Suppressor macrophage (primary cell): ENCODE results near the gene TEX22.

ENCODE experiments used
- DNase-seq, 4 experiments: peaks; one replicate each; pipeline ENCODE4 v3.0.0-alpha.2; 2020 to 2022

TEX22 gene

GRCh38 chr14:105367116-105368031 is 31.0 kb upstream of the TEX22 start:
- DNase-seq: no peak

GRCh38 chr14:105368032-105368417 is 30.3 kb upstream of the TEX22 start:
- DNase-seq: no peak

- DNase-seq: no peak
Measured at GRCh38 chr14:105368426-105368825, 29.9 kb upstream of the TEX22 start.

GRCh38 chr14:105368910-105369652 is 29.3 kb upstream of the TEX22 start:
- no peak for DNase-seq

- DNase-seq: no peak
Measured at GRCh38 chr14:105369653-105370040, 28.7 kb upstream of the TEX22 start.

GRCh38 chr14:105374389-105374788 is 23.9 kb upstream of the TEX22 start:
- no peak for DNase-seq

GRCh38 chr14:105375635-105376057 is 22.7 kb upstream of the TEX22 start:
- peak; percentile 86 to 95 (median 88) for DNase-seq

- DNase-seq: no peak
Measured at GRCh38 chr14:105376521-105377440, 21.6 kb upstream of the TEX22 start.

GRCh38 chr14:105377555-105378182 is 20.7 kb upstream of the TEX22 start:
- no peak for DNase-seq

- DNase-seq: no peak
Measured at GRCh38 chr14:105378199-105378598, 20.1 kb upstream of the TEX22 start.

- no peak for DNase-seq
Measured at GRCh38 chr14:105378873-105379685, 19.3 kb upstream of the TEX22 start.

GRCh38 chr14:105379946-105380345 is 18.4 kb upstream of the TEX22 start:
- no peak for DNase-seq

GRCh38 chr14:105380756-105381155 is 17.6 kb upstream of the TEX22 start:
- no peak for DNase-seq

GRCh38 chr14:105381446-105382342 is 16.6 kb upstream of the TEX22 start:
- no peak for DNase-seq

GRCh38 chr14:105382343-105383082 is 15.8 kb upstream of the TEX22 start:
- DNase-seq: no peak

GRCh38 chr14:105383083-105383730 is 15.1 kb upstream of the TEX22 start:
- no peak for DNase-seq

GRCh38 chr14:105384041-105384557 is 14.2 kb upstream of the TEX22 start:
- DNase-seq: no peak

- no peak for DNase-seq
Measured at GRCh38 chr14:105384605-105385321, 13.6 kb upstream of the TEX22 start.
